MCF 10A (cell line): Measurements from ENCODE around the gene CACNA2D4. TPM values are rescaled to one million over a fixed set of nuclear protein-coding genes. Genes with fewer than 3 reads are reported as not detected.

Experiments used
- BruUV-seq: library from RNA; stranded (reverse); fragments of 400-500 nt; replicated peaks from 2 replicates; lab custom pipeline; 2021; lab: Mats Ljungman, UMichigan
- CTCF ChIA-PET: fragments of 300-600 bp; sonication (Branson Sonifier 250); formaldehyde crosslinking; extraction: SDS; loops from one replicate; lab custom pipeline; 2021; ENCODE audit warnings: antibody characterized with exemption, inconsistent platforms; lab: Yijun Ruan, JAX
- POLR2A ChIA-PET: fragments of 300-600, 350-650 bp; sonication (Branson Sonifier 250); formaldehyde crosslinking; extraction: SDS; loops from one replicate; lab custom pipeline; 2020; ENCODE audit warnings: antibody characterized with exemption, inconsistent platforms; lab: Yijun Ruan, JAX
- DNase-seq: peaks from one replicate; pipeline ENCODE4 v3.0.0-alpha.2; 2018; ENCODE audit not compliant: unreplicated experiment
- H3K27ac Mint-ChIP-seq: one replicate; pipeline ENCODE4 v1.8.0; 2022; ENCODE audit warnings: mild to moderate bottlenecking, low read depth, mixed read lengths; ENCODE audit not compliant: unreplicated experiment
- H3K27me3 Mint-ChIP-seq: one replicate; pipeline ENCODE4 v1.8.0; 2022; ENCODE audit warnings: mixed read lengths; ENCODE audit not compliant: insufficient read depth, unreplicated experiment
- H3K36me3 Mint-ChIP-seq: one replicate; pipeline ENCODE4 v1.8.0; 2022; ENCODE audit warnings: mild to moderate bottlenecking, moderate library complexity, mixed read lengths; ENCODE audit not compliant: insufficient read depth, unreplicated experiment
- H3K4me1 Mint-ChIP-seq: one replicate; pipeline ENCODE4 v1.8.0; 2022; ENCODE audit warnings: mixed read lengths; ENCODE audit not compliant: insufficient read depth, unreplicated experiment
- H3K4me3 Mint-ChIP-seq: one replicate; pipeline ENCODE4 v1.8.0; 2022; ENCODE audit warnings: mild to moderate bottlenecking, moderate library complexity, mixed read lengths; ENCODE audit not compliant: unreplicated experiment
- H3K9me3 Mint-ChIP-seq: one replicate; pipeline ENCODE4 v1.8.0; 2022; ENCODE audit warnings: mixed read lengths; ENCODE audit not compliant: unreplicated experiment
- intact Hi-C: fragments of 100-400 bp; cut with micrococcal nuclease; formaldehyde crosslinking; loops from 2 replicates; pipeline ENCODE4 v1.14.1; 2022
- total RNA-seq: library from RNA; stranded (reverse); gene quantifications from 2 replicates; pipeline ENCODE4 v1.2.3, GENCODE V29; 2022
- TF ChIP-seq, protein P1 (sequence below): fragments of 200-600 bp; IDR thresholded peaks from one replicate; pipeline ENCODE4 v1.8.0; 2022; ENCODE audit warnings: antibody characterized with exemption, mild to moderate bottlenecking; ENCODE audit not compliant: unreplicated experiment

Gene CACNA2D4
- total RNA-seq, 1 experiment from 2014 or later = not detected

- peaks cover 9% of the 10 kb centered on the region for H3K4me1 Mint-ChIP-seq
- no peak for DNase-seq
- ChIA-PET POLR2A (no interaction called here), CTCF (interaction anchor here (0.6 kb wide), 1 partner anchor 735 kb away, joined by 3 read pairs; no protein-coding TSS in a partner anchor)
- no peaks in the 10 kb centered on the region for H3K36me3 Mint-ChIP-seq
- H3K9me3 Mint-ChIP-seq = no peaks in the 10 kb centered on the region
- no peak overlapping the region for H3K27ac Mint-ChIP-seq
- TF ChIP-seq, protein P1, sequence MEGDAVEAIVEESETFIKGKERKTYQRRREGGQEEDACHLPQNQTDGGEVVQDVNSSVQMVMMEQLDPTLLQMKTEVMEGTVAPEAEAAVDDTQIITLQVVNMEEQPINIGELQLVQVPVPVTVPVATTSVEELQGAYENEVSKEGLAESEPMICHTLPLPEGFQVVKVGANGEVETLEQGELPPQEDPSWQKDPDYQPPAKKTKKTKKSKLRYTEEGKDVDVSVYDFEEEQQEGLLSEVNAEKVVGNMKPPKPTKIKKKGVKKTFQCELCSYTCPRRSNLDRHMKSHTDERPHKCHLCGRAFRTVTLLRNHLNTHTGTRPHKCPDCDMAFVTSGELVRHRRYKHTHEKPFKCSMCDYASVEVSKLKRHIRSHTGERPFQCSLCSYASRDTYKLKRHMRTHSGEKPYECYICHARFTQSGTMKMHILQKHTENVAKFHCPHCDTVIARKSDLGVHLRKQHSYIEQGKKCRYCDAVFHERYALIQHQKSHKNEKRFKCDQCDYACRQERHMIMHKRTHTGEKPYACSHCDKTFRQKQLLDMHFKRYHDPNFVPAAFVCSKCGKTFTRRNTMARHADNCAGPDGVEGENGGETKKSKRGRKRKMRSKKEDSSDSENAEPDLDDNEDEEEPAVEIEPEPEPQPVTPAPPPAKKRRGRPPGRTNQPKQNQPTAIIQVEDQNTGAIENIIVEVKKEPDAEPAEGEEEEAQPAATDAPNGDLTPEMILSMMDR = no peak
- no TSS peak for BruUV-seq
- peaks cover 35% of the 10 kb centered on the region for H3K27me3 Mint-ChIP-seq
- intact Hi-C loops = no loop called here
- H3K4me3 Mint-ChIP-seq = no peak overlapping the region
Measured at GRCh38 chr12:1848745-1849144, 69.7 kb downstream of the CACNA2D4 start.

DNA sequence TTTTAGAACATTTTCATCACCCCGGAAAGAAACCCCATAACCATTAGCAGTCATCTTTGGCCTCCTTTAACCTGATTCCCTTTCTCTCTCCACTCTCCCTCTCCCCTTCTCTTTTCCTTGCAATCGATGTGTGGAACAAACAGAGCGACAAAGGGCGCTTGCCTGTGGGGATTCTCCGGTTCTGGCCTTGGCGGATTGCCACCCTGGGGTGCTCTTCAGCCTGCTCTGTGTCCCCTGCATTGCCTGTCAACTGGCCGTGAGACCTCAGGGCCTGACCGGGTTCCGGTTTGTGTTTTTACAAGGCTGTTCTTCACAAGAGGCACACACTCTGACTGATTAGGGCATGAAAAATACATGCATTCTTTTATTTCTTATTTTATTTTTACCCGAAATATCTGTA lies 70.3 kb downstream of the CACNA2D4 start:
- no TSS peak for BruUV-seq
- peaks cover 9% of the 10 kb centered on the region for H3K4me1 Mint-ChIP-seq
- intact Hi-C loops = no loop called here
- DNase-seq = no peak
- CTCF ChIA-PET = no interaction called here
- TF ChIP-seq, protein P1 = no peak
- no peaks in the 10 kb centered on the region for H3K9me3 Mint-ChIP-seq
- H3K27ac Mint-ChIP-seq = no peak overlapping the region
- POLR2A ChIA-PET = no interaction called here
- H3K27me3 Mint-ChIP-seq = peaks cover 41% of the 10 kb centered on the region
- H3K36me3 Mint-ChIP-seq = no peaks in the 10 kb centered on the region
- H3K4me3 Mint-ChIP-seq = no peak overlapping the region

- POLR2A ChIA-PET = no interaction called here
- H3K36me3 Mint-ChIP-seq = no peaks in the 10 kb centered on the region
- TF ChIP-seq, protein P1 = no peak
- DNase-seq = no peak
- CTCF ChIA-PET = no interaction called here
- H3K27ac Mint-ChIP-seq = no peak overlapping the region
- no TSS peak for BruUV-seq
- no peak overlapping the region for H3K4me3 Mint-ChIP-seq
- H3K27me3 Mint-ChIP-seq = peaks cover 49% of the 10 kb centered on the region
- intact Hi-C loops = no loop called here
- H3K4me1 Mint-ChIP-seq = peaks cover 9% of the 10 kb centered on the region
- no peaks in the 10 kb centered on the region for H3K9me3 Mint-ChIP-seq
Measured at GRCh38 chr12:1847411-1847810, 71.0 kb downstream of the CACNA2D4 start.

DNA sequence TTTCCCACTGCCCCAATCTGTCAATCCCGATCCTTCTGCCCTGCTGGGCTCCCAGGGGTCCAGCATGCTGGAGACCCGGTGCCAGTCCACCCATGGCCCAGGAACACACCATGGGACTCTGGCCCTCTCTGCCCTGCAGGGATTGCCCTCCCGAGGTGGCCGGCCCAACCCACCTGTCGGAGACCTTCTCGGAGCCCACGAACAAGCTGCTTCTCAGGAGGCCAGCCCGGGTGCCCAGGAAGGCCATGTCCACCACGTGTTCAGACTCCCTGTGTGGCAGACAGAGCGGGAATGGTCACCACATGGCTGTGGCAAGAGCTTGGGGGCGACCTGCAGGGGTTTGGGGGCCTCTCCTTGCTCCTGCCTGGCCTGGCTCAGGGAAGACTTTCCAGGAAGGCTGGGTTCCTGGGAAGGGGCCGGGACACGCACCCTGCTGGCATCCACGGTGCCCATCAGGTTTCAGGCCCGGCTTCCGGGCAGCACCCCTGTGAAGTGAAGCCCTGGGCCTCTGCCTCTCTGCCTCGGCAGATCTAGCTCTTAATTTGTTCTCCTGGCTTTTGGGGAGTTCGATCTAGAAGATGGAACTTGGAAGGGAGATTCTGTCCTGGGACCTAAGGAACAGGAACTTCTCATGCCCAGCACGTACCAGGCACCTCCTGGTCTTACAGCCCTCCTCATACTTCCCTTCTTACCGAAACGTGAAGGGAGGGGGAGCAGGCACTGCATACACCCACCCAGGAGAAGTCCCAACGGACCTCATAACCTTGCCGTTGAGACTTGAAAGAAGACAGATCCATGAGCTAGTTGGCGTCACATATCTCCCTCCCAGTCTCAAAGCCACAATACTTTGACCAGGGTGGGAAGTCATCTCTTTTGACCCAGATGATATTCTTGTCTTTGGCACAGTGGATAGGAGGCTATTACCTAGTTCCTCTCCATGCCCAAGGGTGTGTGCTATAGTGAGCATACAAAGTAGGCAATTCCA lies 71.7 kb downstream of the CACNA2D4 start:
- H3K27me3 Mint-ChIP-seq = peaks cover 56% of the 10 kb centered on the region
- no peaks in the 10 kb centered on the region for H3K36me3 Mint-ChIP-seq
- no TSS peak for BruUV-seq
- TF ChIP-seq, protein P1 = no peak
- DNase-seq = no peak
- ChIA-PET POLR2A (no interaction called here), CTCF (no interaction called here)
- H3K27ac Mint-ChIP-seq = no peak overlapping the region
- no peaks in the 10 kb centered on the region for H3K9me3 Mint-ChIP-seq
- no peak overlapping the region for H3K4me3 Mint-ChIP-seq
- peaks cover 8% of the 10 kb centered on the region for H3K4me1 Mint-ChIP-seq
- intact Hi-C loops = no loop called here
